ENCODE measurements around the gene HINFP.

Gene HINFP, protein sequence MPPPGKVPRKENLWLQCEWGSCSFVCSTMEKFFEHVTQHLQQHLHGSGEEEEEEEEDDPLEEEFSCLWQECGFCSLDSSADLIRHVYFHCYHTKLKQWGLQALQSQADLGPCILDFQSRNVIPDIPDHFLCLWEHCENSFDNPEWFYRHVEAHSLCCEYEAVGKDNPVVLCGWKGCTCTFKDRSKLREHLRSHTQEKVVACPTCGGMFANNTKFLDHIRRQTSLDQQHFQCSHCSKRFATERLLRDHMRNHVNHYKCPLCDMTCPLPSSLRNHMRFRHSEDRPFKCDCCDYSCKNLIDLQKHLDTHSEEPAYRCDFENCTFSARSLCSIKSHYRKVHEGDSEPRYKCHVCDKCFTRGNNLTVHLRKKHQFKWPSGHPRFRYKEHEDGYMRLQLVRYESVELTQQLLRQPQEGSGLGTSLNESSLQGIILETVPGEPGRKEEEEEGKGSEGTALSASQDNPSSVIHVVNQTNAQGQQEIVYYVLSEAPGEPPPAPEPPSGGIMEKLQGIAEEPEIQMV

GRCh38 chr11:119121008-119121810 lies at the start of gene HINFP:
TSS of gene HINFP (plus strand) at chr11:119121580. CDS start at chr11:119126945, 5,365 bp downstream.
- Histone ChIP-seq H3K27me3 (ENCODE audit: insufficient read depth, low read depth, severe bottlenecking) (no peaks in the 10 kb centered on the region), H3K4me3 (ENCODE audit: low read depth, low read length) (peak within 1 kb of the TSS; percentile 90), H3K9me3 (ENCODE audit: severe bottlenecking) (no peaks in the 10 kb centered on the region), H3K27ac (peak within 1 kb of the TSS; percentile 94), H3K36me3 (peaks cover 20% of the 10 kb centered on the region)
- TF ChIP-seq, protein P1, sequence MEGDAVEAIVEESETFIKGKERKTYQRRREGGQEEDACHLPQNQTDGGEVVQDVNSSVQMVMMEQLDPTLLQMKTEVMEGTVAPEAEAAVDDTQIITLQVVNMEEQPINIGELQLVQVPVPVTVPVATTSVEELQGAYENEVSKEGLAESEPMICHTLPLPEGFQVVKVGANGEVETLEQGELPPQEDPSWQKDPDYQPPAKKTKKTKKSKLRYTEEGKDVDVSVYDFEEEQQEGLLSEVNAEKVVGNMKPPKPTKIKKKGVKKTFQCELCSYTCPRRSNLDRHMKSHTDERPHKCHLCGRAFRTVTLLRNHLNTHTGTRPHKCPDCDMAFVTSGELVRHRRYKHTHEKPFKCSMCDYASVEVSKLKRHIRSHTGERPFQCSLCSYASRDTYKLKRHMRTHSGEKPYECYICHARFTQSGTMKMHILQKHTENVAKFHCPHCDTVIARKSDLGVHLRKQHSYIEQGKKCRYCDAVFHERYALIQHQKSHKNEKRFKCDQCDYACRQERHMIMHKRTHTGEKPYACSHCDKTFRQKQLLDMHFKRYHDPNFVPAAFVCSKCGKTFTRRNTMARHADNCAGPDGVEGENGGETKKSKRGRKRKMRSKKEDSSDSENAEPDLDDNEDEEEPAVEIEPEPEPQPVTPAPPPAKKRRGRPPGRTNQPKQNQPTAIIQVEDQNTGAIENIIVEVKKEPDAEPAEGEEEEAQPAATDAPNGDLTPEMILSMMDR (IDR thresholded peaks at IDR 0.05; ENCODE audit: low read depth, low read length): no peak
- peak; percentile 100 for DNase-seq

- TF ChIP-seq, protein P1 (IDR thresholded peaks at IDR 0.05; ENCODE audit: low read depth, low read length): no peak
- Histone ChIP-seq H3K36me3 (peaks cover 83% of the 10 kb centered on the region), H3K27me3 (ENCODE audit: insufficient read depth, low read depth, severe bottlenecking) (no peaks in the 10 kb centered on the region), H3K4me3 (ENCODE audit: low read depth, low read length) (no peak overlapping the region), H3K9me3 (ENCODE audit: severe bottlenecking) (no peaks in the 10 kb centered on the region), H3K27ac (no peak overlapping the region)
- DNase-seq: no peak
Observed at GRCh38 chr11:119077839-119078238, 43.5 kb upstream of the HINFP start.

DNA sequence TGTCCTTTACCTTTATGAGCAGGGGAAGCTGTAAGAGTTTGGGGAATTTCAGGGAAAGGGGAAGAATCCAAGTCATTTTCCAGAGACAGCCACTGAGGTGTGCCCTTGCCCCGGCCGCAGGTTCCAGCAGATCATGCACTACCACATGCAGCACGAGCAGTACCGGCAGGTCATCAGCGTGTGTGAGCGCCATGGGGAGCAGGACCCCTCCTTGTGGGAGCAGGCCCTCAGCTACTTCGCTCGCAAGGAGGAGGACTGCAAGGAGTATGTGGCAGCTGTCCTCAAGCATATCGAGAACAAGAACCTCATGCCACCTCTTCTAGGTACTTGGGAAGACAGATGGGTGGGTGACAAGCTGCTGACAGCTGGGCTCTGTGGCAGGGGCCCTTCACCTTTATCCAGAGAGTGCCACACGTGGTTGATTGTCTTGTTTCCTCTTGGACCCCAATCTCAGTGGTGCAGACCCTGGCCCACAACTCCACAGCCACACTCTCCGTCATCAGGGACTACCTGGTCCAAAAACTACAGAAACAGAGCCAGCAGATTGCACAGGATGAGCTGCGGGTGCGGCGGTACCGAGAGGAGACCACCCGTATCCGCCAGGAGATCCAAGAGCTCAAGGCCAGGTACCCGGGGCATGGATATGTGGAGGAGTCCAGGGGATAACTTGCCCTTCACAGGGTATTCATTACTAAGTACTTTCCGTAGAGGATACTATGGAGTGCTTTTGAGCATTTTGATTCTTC lies 42.5 kb upstream of the HINFP start:
- TF ChIP-seq, protein P1 (IDR thresholded peaks at IDR 0.05; ENCODE audit: low read depth, low read length): no peak
- Histone ChIP-seq H3K4me3 (ENCODE audit: low read depth, low read length) (no peak overlapping the region), H3K9me3 (ENCODE audit: severe bottlenecking) (no peaks in the 10 kb centered on the region), H3K27ac (no peak overlapping the region), H3K36me3 (peaks cover 73% of the 10 kb centered on the region), H3K27me3 (ENCODE audit: insufficient read depth, low read depth, severe bottlenecking) (no peaks in the 10 kb centered on the region)
- DNase-seq: no peak

- TF ChIP-seq, protein P1 (IDR thresholded peaks at IDR 0.05; ENCODE audit: low read depth, low read length): no peak
- DNase-seq: no peak
- Histone ChIP-seq H3K9me3 (ENCODE audit: severe bottlenecking) (no peaks in the 10 kb centered on the region), H3K27ac (no peak overlapping the region; the same call in 1 of the 2 replicates), H3K27me3 (ENCODE audit: insufficient read depth, low read depth, severe bottlenecking) (no peaks in the 10 kb centered on the region), H3K36me3 (peaks cover 49% of the 10 kb centered on the region), H3K4me3 (ENCODE audit: low read depth, low read length) (no peak overlapping the region)
Observed at GRCh38 chr11:119081682-119082260, 39.6 kb upstream of the HINFP start.
